Stimulated activated CD8-positive, alpha-beta memory T cell treated with anti-CD3 and anti-CD28 coated beads, Interleukin-12 subunit alpha, Interleukin-12 subunit beta, amount 100 ng/mL, for 24 hours (primary cell): ENCODE measurements around the gene EYA2.

Source experiments
- DNase-seq: peaks from one replicate; pipeline ENCODE4 v3.0.0-alpha.2; 2020; ENCODE audit errors: extremely low read depth

EYA2 gene

GRCh38 chr20:47066484-47067270 lies 172.0 kb downstream of the EYA2 start:
- no peak for DNase-seq

- no peak for DNase-seq
Measured at GRCh38 chr20:47067776-47068175, 173.1 kb downstream of the EYA2 start.

GRCh38 chr20:47070176-47070575 lies 175.5 kb downstream of the EYA2 start:
- DNase-seq = no peak

- no peak for DNase-seq
Measured at GRCh38 chr20:47071646-47072185, 177.1 kb downstream of the EYA2 start.

GRCh38 chr20:47073766-47074475 lies 179.3 kb downstream of the EYA2 start:
- no peak for DNase-seq

GRCh38 chr20:47075263-47075662 lies 180.6 kb downstream of the EYA2 start:
- DNase-seq = no peak

GRCh38 chr20:47079047-47079446 lies 184.4 kb downstream of the EYA2 start:
- no peak for DNase-seq

- no peak for DNase-seq
Measured at GRCh38 chr20:47080365-47080764, 185.7 kb downstream of the EYA2 start.

- DNase-seq = no peak
Measured at GRCh38 chr20:47086316-47086715, 191.7 kb downstream of the EYA2 start.

- DNase-seq = no peak
Measured at GRCh38 chr20:47088335-47088734, 193.7 kb downstream of the EYA2 start.

GRCh38 chr20:47089151-47089550 lies 194.5 kb downstream of the EYA2 start:
- no peak for DNase-seq

- DNase-seq = no peak
Measured at GRCh38 chr20:47090835-47091234, 196.2 kb downstream of the EYA2 start.

- DNase-seq = no peak
Measured at GRCh38 chr20:47093320-47093966, 198.8 kb downstream of the EYA2 start.

GRCh38 chr20:47095690-47096089 lies 201.0 kb downstream of the EYA2 start:
- no peak for DNase-seq

GRCh38 chr20:47097691-47098622 lies 203.3 kb downstream of the EYA2 start:
- no peak for DNase-seq

GRCh38 chr20:47099093-47099492 lies 204.4 kb downstream of the EYA2 start:
- no peak for DNase-seq

- no peak for DNase-seq
Measured at GRCh38 chr20:47099825-47100441, 205.3 kb downstream of the EYA2 start.

GRCh38 chr20:47102629-47103028 lies 208.0 kb downstream of the EYA2 start:
- no peak for DNase-seq

- no peak for DNase-seq
Measured at GRCh38 chr20:47106786-47107185, 212.1 kb downstream of the EYA2 start.

GRCh38 chr20:47108994-47109393 lies 214.4 kb downstream of the EYA2 start:
- no peak for DNase-seq

- no peak for DNase-seq
Measured at GRCh38 chr20:47110819-47111218, 216.2 kb downstream of the EYA2 start.
